SU-DHL-6 (cell line): ENCODE data around the gene ARHGAP22.

Source experiments
- H2AFZ ChIP-seq: fragments of 200-600 bp; sonication (generic); 2 replicates; pipeline ENCODE4 v1.6.1; 2014; ENCODE audit warnings: low read depth, mild to moderate bottlenecking, moderate library complexity, mixed read lengths, antibody characterized with exemption, low read length; ENCODE audit not compliant: severe bottlenecking
- H3F3A ChIP-seq: fragments of 200-600 bp; shearing (Covaris generic); 2 replicates; pipeline ENCODE4 v1.6.0; 2016; ENCODE audit warnings: antibody characterized with exemption, mild to moderate bottlenecking; ENCODE audit not compliant: insufficient read depth
- H3K27ac ChIP-seq: fragments of 200-600 bp; sonication (generic); 2 replicates; pipeline ENCODE4 v1.5.1; 2016; ENCODE audit warnings: low read depth, mild to moderate bottlenecking, low read length, moderate library complexity, mixed read lengths
- H3K27me3 ChIP-seq: fragments of 200-600 bp; sonication (generic), shearing (Covaris generic); 2 replicates; pipeline ENCODE4 v1.6.0; 2014; ENCODE audit warnings: mild to moderate bottlenecking, low read length
- H3K36me3 ChIP-seq: fragments of 200-600 bp; sonication (generic); 2 replicates; pipeline ENCODE4 v1.6.1; 2014; ENCODE audit warnings: mild to moderate bottlenecking, low read length, mixed read lengths
- H3K4me2 ChIP-seq: fragments of 300-600, 200-600 bp; shearing (Covaris generic), sonication (generic); 2 replicates; pipeline ENCODE4 v1.6.0; 2014; ENCODE audit warnings: low read length, low read depth, mild to moderate bottlenecking; ENCODE audit not compliant: poor library complexity, severe bottlenecking
- H3K4me3 ChIP-seq: fragments of 200-600 bp; sonication (generic); 2 replicates; pipeline ENCODE4 v1.5.1; 2014; ENCODE audit warnings: antibody characterized with exemption, low read length, mild to moderate bottlenecking, mixed read lengths; ENCODE audit not compliant: insufficient read depth, poor library complexity, severe bottlenecking
- H3K79me2 ChIP-seq: fragments of 200-600 bp; sonication (generic); 2 replicates; pipeline ENCODE4 v1.6.1; 2014; ENCODE audit warnings: mild to moderate bottlenecking, low read length, moderate library complexity; ENCODE audit not compliant: insufficient read depth
- H3K9ac ChIP-seq: fragments of 200-600 bp; sonication (generic); 2 replicates; pipeline ENCODE4 v1.7.0; 2014; ENCODE audit warnings: mild to moderate bottlenecking, low read length
- H3K9me2 ChIP-seq: fragments of 200-600 bp; sonication (generic); replicated peaks from 2 replicates; pipeline ENCODE4 v1.6.1; 2014; ENCODE audit warnings: low read length; ENCODE audit not compliant: insufficient read depth
- H3K9me3 ChIP-seq: fragments of 200-600 bp; sonication (generic); 2 replicates; pipeline ENCODE4 v1.6.1; 2014; ENCODE audit warnings: low read length, mixed read lengths; ENCODE audit not compliant: insufficient read depth
- H4K20me1 ChIP-seq: fragments of 200-600 bp; sonication (generic); 2 replicates; pipeline ENCODE4 v1.6.1; 2014; ENCODE audit warnings: low read depth, mild to moderate bottlenecking, antibody characterized with exemption, low read length, moderate library complexity, mixed read lengths
- CTCF ChIP-seq: fragments of 200-600 bp; sonication (generic); IDR thresholded peaks from one replicate; pipeline ENCODE4 v1.5.1; 2017; ENCODE audit warnings: antibody characterized with exemption, mild to moderate bottlenecking, low read length, moderate library complexity; ENCODE audit not compliant: insufficient read depth, poor library complexity, severe bottlenecking
- EZH2phosphoT487 ChIP-seq: fragments of 200-600 bp; sonication (generic), shearing (Covaris generic); conservative IDR thresholded peaks from 2 replicates; pipeline ENCODE4 v1.6.1; 2018; ENCODE audit warnings: mild to moderate bottlenecking, antibody characterized with exemption, low read length, moderate library complexity, mixed read lengths

Gene ARHGAP22

GRCh38 chr10:48555310-48556042 is 49.4 kb downstream of the ARHGAP22 start:
- Histone ChIP-seq H4K20me1 (no peaks in the 10 kb centered on the region), H3K27ac (no peak overlapping the region), H3K9ac (no peak overlapping the region), H3K4me2 (no peak overlapping the region), H2AFZ (no peak overlapping the region), H3K9me3 (no peaks in the 10 kb centered on the region), H3F3A (no peaks in the 10 kb centered on the region), H3K36me3 (no peaks in the 10 kb centered on the region), H3K9me2 (no peaks in the 10 kb centered on the region), H3K79me2 (no peaks in the 10 kb centered on the region), H3K27me3 (no peaks in the 10 kb centered on the region), H3K4me3 (no peak overlapping the region)
- TF ChIP-seq CTCF, result no peak
- no peak for TF ChIP-seq EZH2phosphoT487

- H3K27ac ChIP-seq, result no peak overlapping the region
- no peaks in the 10 kb centered on the region for H3K79me2 ChIP-seq
- no peaks in the 10 kb centered on the region for H3K27me3 ChIP-seq
- H3K4me3 ChIP-seq, result no peak overlapping the region
- no peak overlapping the region for H3K4me2 ChIP-seq
- H2AFZ ChIP-seq, result no peak overlapping the region
- H3F3A ChIP-seq, result no peaks in the 10 kb centered on the region
- no peaks in the 10 kb centered on the region for H3K9me2 ChIP-seq
- no peaks in the 10 kb centered on the region for H4K20me1 ChIP-seq
- no peaks in the 10 kb centered on the region for H3K36me3 ChIP-seq
- TF ChIP-seq CTCF (no peak), EZH2phosphoT487 (no peak)
- H3K9me3 ChIP-seq, result no peaks in the 10 kb centered on the region
- H3K9ac ChIP-seq, result no peak overlapping the region
These were observed 50.2 kb downstream of the ARHGAP22 start for GRCh38 chr10:48554656-48555055.

GRCh38 chr10:48554246-48554645 is 50.6 kb downstream of the ARHGAP22 start:
- H3K9ac ChIP-seq, result no peak overlapping the region
- H3K27me3 ChIP-seq, result no peaks in the 10 kb centered on the region
- H3K27ac ChIP-seq, result no peak overlapping the region
- H3K4me2 ChIP-seq, result no peak overlapping the region
- no peaks in the 10 kb centered on the region for H3K9me3 ChIP-seq
- H4K20me1 ChIP-seq, result no peaks in the 10 kb centered on the region
- H3K36me3 ChIP-seq, result no peaks in the 10 kb centered on the region
- H3K4me3 ChIP-seq, result no peak overlapping the region
- no peak for TF ChIP-seq EZH2phosphoT487
- no peak for TF ChIP-seq CTCF
- no peaks in the 10 kb centered on the region for H3K9me2 ChIP-seq
- no peaks in the 10 kb centered on the region for H3K79me2 ChIP-seq
- H2AFZ ChIP-seq, result no peak overlapping the region
- H3F3A ChIP-seq, result no peaks in the 10 kb centered on the region
